ENCODE measurements around the gene FAM120B. TPM values are rescaled to one million over a fixed set of nuclear protein-coding genes. Genes with fewer than 3 reads are reported as not detected.
"Not testable (repeated sequence)": the region's sequence is repeated elsewhere in the genome, so short reads cannot be mapped to it uniquely, and the experiment has no call there.

The FAM120B gene
- total RNA-seq, 4 donors from 2014 or later: 10.7 to 17.0 (median 13.5) TPM

DNA sequence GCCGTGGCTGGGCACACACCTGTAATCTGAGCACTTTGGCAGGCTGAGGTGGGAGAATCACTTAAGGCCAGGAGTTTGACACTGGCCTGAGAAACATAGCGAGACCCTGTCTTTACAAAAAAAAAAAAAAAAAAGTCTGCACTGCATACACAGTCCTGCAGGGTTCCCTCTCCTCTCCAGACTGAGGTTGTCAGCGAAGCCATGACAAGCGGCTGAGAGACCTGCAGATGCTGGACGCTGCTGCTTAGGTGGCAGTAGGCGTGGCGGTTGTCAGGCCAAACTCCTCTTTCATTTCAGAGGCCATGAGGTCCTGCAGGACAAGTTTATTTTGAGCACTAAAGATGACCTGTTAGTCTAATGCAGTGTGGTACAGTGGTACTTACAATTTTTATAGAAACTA, 86.5 kb downstream of the FAM120B start:
- DNase-seq (no peak), ATAC-seq (no peak)
- Histone ChIP-seq H3K9me3 (no peaks in the 10 kb centered on the region), H3K27ac (no peak overlapping the region), H3K36me3 (peaks cover 0 to 74% of the 10 kb centered on the region in 2 donors), H3K27me3 (no peaks in the 10 kb centered on the region), H3K4me1 (no peaks in the 10 kb centered on the region), H3K4me3 (no peak overlapping the region)
- in situ Hi-C loops (cut with MboI; ENCODE audit: low sequenced_read_pairs in 4 of 4) (no loop called here), intact Hi-C loops (cut with DNase I; ENCODE audit: low total_unique reads) (no loop called here)
- TF ChIP-seq, protein P1, sequence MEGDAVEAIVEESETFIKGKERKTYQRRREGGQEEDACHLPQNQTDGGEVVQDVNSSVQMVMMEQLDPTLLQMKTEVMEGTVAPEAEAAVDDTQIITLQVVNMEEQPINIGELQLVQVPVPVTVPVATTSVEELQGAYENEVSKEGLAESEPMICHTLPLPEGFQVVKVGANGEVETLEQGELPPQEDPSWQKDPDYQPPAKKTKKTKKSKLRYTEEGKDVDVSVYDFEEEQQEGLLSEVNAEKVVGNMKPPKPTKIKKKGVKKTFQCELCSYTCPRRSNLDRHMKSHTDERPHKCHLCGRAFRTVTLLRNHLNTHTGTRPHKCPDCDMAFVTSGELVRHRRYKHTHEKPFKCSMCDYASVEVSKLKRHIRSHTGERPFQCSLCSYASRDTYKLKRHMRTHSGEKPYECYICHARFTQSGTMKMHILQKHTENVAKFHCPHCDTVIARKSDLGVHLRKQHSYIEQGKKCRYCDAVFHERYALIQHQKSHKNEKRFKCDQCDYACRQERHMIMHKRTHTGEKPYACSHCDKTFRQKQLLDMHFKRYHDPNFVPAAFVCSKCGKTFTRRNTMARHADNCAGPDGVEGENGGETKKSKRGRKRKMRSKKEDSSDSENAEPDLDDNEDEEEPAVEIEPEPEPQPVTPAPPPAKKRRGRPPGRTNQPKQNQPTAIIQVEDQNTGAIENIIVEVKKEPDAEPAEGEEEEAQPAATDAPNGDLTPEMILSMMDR (IDR thresholded peaks at IDR 0.05 in 4 of 5, conservative IDR thresholded peaks at IDR 0.05 in 1 of 5): no peak
- no peak for TF ChIP-seq POLR2A (IDR thresholded peaks at IDR 0.05)

GRCh38 chr6:170393807-170394399, 87.3 kb downstream of the FAM120B start:
- DNase-seq: no peak
- Histone ChIP-seq H3K27me3 (no peaks in the 10 kb centered on the region), H3K4me3 (no peak overlapping the region), H3K4me1 (no peaks in the 10 kb centered on the region), H3K36me3 (peaks cover 0 to 66% of the 10 kb centered on the region in 2 donors), H3K27ac (no peak overlapping the region), H3K9me3 (no peaks in the 10 kb centered on the region)
- TF ChIP-seq POLR2A (IDR thresholded peaks at IDR 0.05): no peak
- TF ChIP-seq, protein P1 (IDR thresholded peaks at IDR 0.05 in 4 of 5, conservative IDR thresholded peaks at IDR 0.05 in 1 of 5): no peak
- intact Hi-C loops (cut with DNase I; ENCODE audit: low total_unique reads) (no loop called here), in situ Hi-C loops (cut with MboI; ENCODE audit: low sequenced_read_pairs in 4 of 4) (no loop called here)
- no peak for ATAC-seq

DNA sequence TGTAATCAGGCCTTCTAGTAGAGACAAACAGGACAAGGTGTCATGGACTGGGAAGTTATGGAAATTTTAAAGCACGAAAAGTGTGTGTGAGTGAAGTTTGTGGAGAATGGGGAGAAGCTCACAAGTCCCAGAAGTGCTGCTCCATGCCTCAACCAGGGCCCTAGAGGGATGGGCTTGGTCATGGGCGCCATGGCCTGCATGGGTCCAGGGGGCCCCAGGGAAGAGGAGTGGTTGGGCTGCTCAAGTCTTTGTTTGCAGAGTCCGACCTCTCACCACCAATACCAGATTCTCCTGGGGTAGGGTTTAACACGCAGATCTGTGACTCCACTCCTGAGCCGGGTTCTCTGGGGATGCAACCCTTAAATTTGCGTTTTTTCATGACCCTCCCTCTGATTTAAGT, 88.4 kb downstream of the FAM120B start:
- TF ChIP-seq, protein P1 (IDR thresholded peaks at IDR 0.05 in 4 of 5, conservative IDR thresholded peaks at IDR 0.05 in 1 of 5): no peak
- in situ Hi-C loops (cut with MboI; ENCODE audit: low sequenced_read_pairs in 4 of 4): no loop called here
- Histone ChIP-seq H3K27ac (no peak overlapping the region), H3K27me3 (no peaks in the 10 kb centered on the region), H3K4me3 (no peak overlapping the region), H3K4me1 (no peaks in the 10 kb centered on the region), H3K9me3 (no peaks in the 10 kb centered on the region), H3K36me3 (peaks cover 0 to 63% of the 10 kb centered on the region in 2 donors)
- no peak for ATAC-seq
- no peak for DNase-seq
- intact Hi-C loops (cut with DNase I; ENCODE audit: low total_unique reads): no loop called here

GRCh38 chr6:170398743-170399369, 92.3 kb downstream of the FAM120B start:
- H3K27me3 ChIP-seq; in situ Hi-C loops (cut with MboI; ENCODE audit: low sequenced_read_pairs in 4 of 4); intact Hi-C loops (cut with DNase I; ENCODE audit: low total_unique reads); ATAC-seq; H3K9me3 ChIP-seq; DNase-seq; H3K4me1 ChIP-seq; H3K27ac ChIP-seq; H3K4me3 ChIP-seq: not testable (repeated sequence)
- H3K36me3 ChIP-seq: peaks cover 0 to 51% of the 10 kb centered on the region in 2 donors

GRCh38 chr6:170399955-170400558, 93.5 kb downstream of the FAM120B start:
- DNase-seq; H3K4me1 ChIP-seq; H3K4me3 ChIP-seq; in situ Hi-C loops (cut with MboI; ENCODE audit: low sequenced_read_pairs in 4 of 4); ATAC-seq; H3K27ac ChIP-seq; H3K9me3 ChIP-seq; H3K27me3 ChIP-seq: not testable (repeated sequence)
- H3K36me3 ChIP-seq: peaks cover 3 to 48% of the 10 kb centered on the region in 2 donors
- intact Hi-C loops (cut with DNase I; ENCODE audit: low total_unique reads): loop anchor here (10.0 kb wide), 1 partner anchor 75 kb away; no protein-coding TSS in a partner anchor

Data from gastrocnemius medialis (tissue), 4 donors.